ENCODE results near the gene HIPK2. TPM values are rescaled to one million over a fixed set of nuclear protein-coding genes. Genes with fewer than 3 reads are reported as not detected.
A peak's percentile ranks its signal among the peaks of the same experiment; 100 is the strongest.

The HIPK2 gene
- total RNA-seq, 1 experiment from 2014 or later: 18.3 TPM

GRCh38 chr7:139715194-139715815, 62.5 kb downstream of the HIPK2 start:
- no peak for DNase-seq (ENCODE audit: low read depth)

GRCh38 chr7:139714163-139714901, 63.5 kb downstream of the HIPK2 start:
- DNase-seq (ENCODE audit: low read depth): no peak

- no peak for DNase-seq (ENCODE audit: low read depth)
Measured at GRCh38 chr7:139713526-139714162, 64.2 kb downstream of the HIPK2 start.

GRCh38 chr7:139713061-139713460, 64.7 kb downstream of the HIPK2 start:
- DNase-seq (ENCODE audit: low read depth): no peak

GRCh38 chr7:139711991-139712743, 65.6 kb downstream of the HIPK2 start:
- DNase-seq (ENCODE audit: low read depth): no peak

- DNase-seq (ENCODE audit: low read depth): no peak
Measured at GRCh38 chr7:139710036-139710435, 67.8 kb downstream of the HIPK2 start.

GRCh38 chr7:139709485-139709884, 68.3 kb downstream of the HIPK2 start:
- peak; percentile 87 for DNase-seq (ENCODE audit: low read depth)

GRCh38 chr7:139708541-139708940, 69.3 kb downstream of the HIPK2 start:
- no peak for DNase-seq (ENCODE audit: low read depth)

- no peak for DNase-seq (ENCODE audit: low read depth)
Measured at GRCh38 chr7:139706837-139707236, 71.0 kb downstream of the HIPK2 start.

GRCh38 chr7:139704308-139704879, 73.4 kb downstream of the HIPK2 start:
- DNase-seq (ENCODE audit: low read depth): no peak

GRCh38 chr7:139703487-139704307, 74.1 kb downstream of the HIPK2 start:
- no peak for DNase-seq (ENCODE audit: low read depth)

GRCh38 chr7:139702811-139703486, 74.8 kb downstream of the HIPK2 start:
- DNase-seq (ENCODE audit: low read depth): no peak

GRCh38 chr7:139702313-139702731, 75.5 kb downstream of the HIPK2 start:
- peak; percentile 58 for DNase-seq (ENCODE audit: low read depth)

GRCh38 chr7:139701908-139702307, 75.9 kb downstream of the HIPK2 start:
- DNase-seq (ENCODE audit: low read depth): no peak

- no peak for DNase-seq (ENCODE audit: low read depth)
Measured at GRCh38 chr7:139700505-139701235, 77.1 kb downstream of the HIPK2 start.

- no peak for DNase-seq (ENCODE audit: low read depth)
Measured at GRCh38 chr7:139699640-139700504, 77.9 kb downstream of the HIPK2 start.

- no peak for DNase-seq (ENCODE audit: low read depth)
Measured at GRCh38 chr7:139698844-139699243, 79.0 kb downstream of the HIPK2 start.

GRCh38 chr7:139698278-139698677, 79.5 kb downstream of the HIPK2 start:
- DNase-seq (ENCODE audit: low read depth): no peak

GRCh38 chr7:139697056-139697455, 80.7 kb downstream of the HIPK2 start:
- DNase-seq (ENCODE audit: low read depth): no peak

Measured in M059J (cell line).